ENCODE measurements around the gene S100A14.
"Not testable (repeated sequence)": the region's sequence is repeated elsewhere in the genome, so short reads cannot be mapped to it uniquely, and the experiment has no call there.

The S100A14 gene

DNA sequence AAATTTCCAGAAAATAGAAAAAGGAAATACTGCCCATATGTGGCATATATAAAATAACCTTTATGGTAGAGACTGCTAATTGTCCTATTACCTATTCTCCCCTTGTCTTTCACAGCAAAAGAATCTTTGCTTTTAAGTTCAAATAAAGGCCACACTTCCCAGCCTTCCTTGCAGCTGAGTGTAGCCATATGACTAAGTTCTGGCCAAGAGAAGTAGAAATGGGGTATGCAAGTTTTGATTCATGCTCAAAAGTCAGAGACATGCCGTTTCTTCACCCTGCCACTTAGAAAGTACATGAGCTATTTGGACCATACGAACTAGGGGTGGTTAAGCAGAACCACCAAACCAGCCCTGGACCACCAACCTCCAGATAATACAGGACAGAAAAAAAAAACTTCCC lies 32.1 kb downstream of the S100A14 start:
- DNase-seq = no peak

DNA sequence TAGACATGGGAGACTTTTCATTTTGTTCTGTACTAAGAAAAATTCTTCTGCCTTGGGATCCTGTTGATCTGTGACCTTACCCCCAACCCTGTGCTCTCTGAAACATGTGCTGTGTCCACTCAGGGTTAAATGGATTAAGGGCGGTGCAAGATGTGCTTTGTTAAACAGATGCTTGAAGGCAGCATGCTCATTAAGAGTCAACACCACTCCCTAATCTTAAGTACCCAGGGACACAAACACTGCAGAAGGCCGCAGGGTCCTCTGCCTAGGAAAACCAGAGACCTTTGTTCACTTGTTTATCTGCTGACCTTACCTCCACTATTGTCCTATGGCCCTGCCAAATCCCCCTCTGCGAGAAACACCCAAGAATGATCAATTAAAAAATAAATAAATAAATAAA lies 32.6 kb downstream of the S100A14 start:
- DNase-seq = not testable (repeated sequence)

DNA sequence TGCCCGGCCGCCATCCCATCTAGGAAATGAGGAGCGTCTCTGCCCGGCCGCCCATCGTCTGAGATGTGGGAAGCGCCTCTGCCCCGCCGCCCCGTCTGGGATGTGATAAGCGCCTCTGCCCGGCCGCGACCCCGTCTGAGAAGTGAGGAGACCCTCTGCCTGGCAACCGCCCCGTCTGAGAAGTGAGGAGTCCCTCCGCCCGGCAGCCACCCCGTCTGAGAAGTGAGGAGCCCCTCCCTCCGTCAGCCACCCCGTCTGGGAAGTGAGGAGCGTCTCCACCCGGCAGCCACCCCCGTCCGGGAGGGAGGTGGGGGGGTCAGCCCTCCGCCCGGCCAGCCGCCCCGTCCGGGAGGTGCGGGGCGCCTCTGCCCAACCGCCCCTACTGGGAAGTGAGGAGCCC lies 33.3 kb downstream of the S100A14 start:
- not testable (repeated sequence) for DNase-seq

DNA sequence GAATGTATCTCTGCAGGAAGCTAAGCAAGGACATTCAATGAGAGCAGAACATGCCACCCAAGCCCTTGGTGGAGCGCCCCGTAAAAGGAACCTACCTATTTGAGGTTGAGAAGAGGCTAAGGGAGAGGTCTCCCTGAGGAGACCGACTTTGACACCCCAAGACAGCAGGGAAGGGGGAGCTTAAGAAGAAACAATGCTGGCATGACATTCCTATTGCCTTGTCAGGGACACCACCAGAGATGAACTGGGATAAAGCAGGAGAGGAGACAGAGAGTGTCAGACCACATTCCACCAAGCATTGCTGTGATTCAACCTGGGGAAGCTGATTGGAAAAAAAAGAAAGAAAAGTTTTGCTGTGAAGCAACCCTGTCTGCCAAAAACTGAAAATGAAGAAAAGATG lies 37.2 kb downstream of the S100A14 start:
- DNase-seq = no peak

DNA sequence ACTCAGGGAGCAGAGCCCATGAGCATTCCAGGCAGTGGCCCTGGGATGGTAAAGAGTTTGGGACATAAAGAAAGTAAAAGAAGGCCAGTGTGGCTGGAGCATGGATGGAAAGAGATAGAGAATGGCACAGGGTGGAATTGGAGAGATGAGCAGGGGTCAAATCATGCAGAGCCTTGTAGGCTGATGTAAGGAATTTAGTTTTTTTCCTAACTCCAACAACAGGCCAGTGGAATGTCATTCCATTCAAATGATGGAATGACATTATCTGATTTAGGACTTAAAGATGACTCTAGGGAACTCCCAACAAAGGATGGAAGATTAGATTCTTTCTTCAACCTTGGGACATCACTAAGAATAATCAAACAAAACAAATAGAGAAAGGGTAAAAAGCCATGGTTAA lies 37.6 kb downstream of the S100A14 start:
- DNase-seq = no peak

DNA sequence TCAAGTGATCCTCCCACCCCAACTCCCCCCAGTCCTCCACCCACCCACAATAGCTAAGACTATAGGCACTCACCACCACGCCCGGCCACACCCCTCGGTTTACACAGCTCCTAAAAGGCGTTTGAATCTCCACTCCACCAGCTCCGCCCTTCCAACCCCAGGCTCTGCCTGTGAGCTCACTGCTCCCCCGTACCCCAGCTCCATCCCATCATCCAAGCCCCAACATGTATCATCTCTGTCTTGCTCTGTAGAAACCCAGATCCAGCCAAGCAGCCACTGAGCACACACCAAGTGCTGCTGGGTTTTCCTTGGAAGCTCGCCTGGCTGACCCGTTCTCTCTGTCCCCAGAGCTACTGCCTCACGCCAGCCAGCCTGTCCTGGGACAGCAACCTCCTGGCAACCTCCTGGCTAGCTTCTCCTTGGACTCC lies 38.5 kb downstream of the S100A14 start:
- DNase-seq = no peak

DNA sequence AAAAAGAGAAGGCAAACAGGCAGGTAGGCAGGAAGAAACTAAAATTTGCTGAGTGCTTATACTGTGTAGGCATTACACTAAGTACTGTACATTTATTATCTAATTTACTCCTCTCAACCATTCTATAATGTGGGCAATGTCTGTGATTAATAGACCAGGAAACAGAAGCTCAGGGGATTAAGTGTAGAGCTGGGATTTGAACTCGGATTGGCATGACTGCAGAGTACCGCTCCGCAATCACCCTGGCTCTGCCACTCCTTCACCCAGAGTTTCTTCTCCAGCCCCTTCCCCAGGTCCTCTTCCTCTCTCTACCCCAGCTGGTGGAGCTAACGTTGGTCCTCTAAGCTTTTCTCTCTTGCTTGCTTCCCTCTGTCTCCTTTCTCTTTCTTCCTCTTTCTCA lies 39.0 kb downstream of the S100A14 start:
- DNase-seq = no peak

DNA sequence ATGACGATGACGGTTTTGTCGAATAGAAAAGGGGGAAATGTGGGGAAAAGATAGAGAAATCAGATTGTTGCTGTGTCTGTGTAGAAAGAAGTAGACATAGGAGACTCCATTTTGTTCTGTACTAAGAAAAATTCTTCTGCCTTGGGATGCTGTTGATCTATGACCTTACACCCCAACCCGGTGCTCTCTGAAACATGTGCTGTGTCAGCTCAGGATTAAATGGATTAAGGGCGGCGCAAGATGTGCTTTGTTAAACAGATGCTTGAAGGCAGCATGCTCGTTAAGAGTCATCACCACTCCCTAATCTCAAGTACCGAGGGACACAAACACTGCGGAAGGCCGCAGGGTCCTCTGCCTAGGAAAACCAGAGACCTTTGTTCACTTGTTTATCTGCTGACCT lies 40.6 kb downstream of the S100A14 start:
- not testable (repeated sequence) for DNase-seq

DNA sequence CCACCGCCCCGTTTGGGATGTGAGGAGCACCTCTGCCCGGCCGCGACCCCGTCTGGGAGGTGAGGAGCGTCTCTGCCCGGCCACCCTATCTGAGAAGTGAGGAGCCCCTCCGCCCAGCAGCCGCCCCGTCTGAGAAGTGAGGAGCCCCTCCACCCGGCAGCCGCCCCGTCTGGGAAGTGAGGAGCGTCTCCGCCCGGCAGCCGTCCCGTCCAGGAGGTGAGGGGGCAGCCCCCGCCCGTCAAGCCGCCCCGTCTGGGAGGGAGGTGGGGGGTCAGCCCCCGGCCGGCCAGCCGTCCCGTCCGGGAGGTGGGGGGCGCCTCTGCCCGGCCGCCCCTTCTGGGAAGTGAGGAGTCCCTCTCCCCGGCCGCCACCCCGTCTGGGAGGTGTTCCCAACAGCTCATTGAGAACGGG lies 41.0 kb downstream of the S100A14 start:
- DNase-seq = not testable (repeated sequence)

DNA sequence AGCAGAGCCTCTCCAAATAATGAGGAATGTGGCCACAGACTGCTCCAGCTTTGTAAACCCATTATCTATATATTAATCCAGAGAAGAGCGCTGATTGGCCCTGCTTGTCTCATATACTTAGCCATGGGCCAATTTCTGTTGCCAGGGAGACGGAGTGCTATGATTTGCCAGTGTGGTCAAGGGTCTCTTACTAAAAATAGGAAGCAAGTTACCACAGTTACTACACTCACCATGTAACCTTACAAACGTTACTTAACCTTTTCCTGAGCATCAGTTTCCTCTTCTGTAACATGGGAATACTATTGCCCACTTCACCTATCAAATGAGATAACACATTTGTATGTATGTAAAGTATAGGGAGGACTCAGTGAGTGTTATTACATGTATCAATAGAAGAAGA lies 42.8 kb downstream of the S100A14 start:
- DNase-seq = no peak

DNA sequence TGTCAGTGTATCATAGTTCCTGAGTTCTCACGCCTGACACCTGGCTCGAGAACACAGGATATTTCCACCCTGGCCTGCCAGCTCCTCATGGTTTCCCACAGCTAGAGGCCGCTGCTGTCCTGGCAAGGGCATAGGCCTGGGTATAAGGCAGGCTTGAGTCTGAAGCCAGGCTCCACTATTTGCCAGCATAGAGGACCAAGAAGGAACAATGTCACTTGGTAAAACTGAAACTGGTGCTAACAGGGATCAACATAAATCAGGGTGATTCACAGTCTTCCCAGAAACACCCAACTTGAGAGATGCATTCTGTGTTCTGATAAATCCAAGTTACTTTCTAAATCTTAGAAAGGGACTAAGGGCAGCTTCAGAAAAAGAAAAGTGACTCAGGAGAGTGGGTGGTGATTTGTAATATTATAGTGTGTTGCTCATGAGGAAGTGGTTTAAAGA lies 43.5 kb downstream of the S100A14 start:
- no peak for DNase-seq

DNA sequence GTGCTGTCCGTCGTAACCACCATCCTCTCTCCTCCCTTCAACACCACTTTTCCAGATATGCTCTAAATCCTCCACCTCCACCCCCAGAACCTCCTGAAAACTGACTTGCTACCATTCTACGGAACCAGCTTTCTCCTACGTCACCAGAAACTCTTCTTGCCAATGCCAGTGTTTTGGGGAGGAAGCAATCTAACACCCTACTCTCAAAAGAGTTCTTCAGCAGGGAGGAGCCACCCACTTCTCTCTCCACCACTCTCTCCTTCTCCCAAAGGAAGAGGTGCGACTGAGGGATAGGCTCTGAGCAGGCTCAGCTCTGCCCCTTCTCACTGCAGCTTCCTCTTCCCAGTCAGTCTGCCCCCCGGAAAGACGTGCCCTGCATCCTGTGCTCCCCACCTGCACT lies 44.4 kb downstream of the S100A14 start:
- DNase-seq = no peak

DNA sequence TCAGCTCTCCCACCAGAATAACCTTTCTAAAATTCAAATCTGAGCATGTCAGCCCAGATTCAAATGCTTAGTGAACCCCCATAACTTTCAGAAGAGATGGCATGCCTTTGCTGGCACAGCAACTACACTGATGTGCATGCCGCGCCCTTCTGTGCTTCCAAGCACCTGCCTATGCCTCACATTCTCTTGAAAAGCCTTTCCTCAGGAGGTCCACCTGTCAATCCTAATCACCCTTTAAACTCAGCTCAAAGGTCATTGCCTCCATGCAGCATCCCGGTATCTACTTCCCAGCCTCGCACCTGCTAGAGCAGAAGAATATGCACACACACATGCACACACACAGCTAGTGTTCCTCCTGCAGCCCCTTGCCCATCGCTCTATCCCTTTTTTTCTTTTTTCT lies 45.3 kb downstream of the S100A14 start:
- no peak for DNase-seq

DNA sequence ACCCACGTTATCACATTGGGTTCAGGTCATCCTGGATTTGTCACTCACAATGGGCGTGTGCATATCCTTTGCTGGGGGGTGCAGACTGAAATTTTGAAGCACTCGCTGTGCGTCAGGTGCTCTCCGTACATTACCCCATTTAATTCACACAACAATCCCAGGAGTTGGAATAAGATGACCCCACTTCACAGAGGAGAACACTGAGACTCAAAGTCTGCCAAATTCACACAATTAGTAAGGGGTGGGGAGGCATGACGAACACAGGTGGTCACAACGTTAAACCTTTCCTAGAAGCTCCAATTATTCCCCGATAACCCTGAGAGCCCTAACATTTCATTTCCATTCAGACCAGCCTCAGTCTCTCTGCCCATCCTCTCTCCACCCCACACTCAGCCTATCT lies 46.7 kb downstream of the S100A14 start:
- no peak for DNase-seq

DNA sequence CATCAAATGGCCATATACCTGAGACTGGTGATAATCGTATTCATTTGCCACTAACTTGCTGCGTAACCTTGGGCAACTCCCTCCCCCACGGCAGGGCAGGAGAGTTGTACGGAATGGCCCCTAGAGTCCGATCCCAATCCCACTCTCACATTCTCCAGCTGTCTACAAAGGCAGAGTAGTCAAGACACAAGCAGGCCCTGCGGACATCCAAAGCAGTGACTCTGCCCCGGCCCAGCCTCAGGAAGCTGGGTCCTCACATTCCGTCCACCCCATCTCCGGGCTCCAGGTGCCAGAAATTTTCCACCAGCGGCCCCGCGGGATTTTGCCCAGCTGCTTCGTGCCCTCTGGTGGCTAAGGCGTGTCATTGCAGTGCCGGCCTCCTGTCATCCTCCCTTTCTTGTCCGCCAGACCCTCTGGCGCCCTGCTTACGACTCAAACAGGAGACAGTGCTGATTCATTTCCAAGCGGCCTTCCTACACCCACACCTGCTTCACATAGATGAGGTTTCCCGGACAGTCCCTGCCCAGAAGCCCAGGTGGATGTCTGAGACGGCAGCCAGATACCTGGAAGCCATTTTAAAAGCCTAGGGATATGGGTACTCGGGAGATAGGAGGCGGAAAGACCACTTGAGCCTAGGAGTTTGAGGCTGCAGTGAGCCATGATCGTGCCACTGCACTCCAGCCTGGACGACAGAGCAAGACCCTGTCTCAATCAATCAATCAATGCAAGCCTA lies 47.6 kb downstream of the S100A14 start:
- DNase-seq = peak; percentile 89

DNA sequence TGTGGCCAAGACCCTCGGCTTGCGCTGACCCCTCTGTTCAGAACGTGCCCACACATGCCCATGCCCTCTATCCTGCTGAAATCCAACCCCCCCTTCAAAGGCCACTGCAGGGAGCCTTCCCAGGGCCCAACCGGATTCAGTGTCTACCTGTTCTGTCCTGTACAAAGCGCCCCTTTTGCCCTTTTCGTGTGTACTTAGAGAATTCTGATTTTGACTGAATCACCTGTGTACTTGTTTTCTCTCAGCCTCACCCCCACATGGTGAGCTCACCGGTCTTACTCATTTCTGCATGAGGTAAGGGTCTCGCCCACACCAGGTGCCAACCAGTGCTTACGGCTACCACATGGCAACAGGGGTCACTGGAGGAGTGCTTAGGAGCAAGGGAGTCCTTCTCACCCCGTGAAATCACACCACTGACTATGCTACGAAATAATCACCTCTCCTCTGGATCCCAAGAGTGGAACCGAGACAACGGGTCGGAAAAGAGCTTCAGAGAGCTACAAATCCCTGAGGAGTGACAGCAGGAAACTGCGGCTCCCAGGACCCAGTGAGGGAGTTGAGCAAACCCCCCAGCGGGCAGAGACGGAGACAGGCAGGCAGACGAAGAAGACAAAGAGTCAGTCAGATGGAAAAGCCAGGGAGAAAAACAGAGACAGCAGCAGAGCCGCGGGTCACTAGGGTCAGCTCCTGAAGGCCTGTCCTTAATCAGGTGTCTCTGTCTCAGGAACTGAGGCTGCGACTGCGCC lies 48.3 kb downstream of the S100A14 start:
- DNase-seq = no peak

DNA sequence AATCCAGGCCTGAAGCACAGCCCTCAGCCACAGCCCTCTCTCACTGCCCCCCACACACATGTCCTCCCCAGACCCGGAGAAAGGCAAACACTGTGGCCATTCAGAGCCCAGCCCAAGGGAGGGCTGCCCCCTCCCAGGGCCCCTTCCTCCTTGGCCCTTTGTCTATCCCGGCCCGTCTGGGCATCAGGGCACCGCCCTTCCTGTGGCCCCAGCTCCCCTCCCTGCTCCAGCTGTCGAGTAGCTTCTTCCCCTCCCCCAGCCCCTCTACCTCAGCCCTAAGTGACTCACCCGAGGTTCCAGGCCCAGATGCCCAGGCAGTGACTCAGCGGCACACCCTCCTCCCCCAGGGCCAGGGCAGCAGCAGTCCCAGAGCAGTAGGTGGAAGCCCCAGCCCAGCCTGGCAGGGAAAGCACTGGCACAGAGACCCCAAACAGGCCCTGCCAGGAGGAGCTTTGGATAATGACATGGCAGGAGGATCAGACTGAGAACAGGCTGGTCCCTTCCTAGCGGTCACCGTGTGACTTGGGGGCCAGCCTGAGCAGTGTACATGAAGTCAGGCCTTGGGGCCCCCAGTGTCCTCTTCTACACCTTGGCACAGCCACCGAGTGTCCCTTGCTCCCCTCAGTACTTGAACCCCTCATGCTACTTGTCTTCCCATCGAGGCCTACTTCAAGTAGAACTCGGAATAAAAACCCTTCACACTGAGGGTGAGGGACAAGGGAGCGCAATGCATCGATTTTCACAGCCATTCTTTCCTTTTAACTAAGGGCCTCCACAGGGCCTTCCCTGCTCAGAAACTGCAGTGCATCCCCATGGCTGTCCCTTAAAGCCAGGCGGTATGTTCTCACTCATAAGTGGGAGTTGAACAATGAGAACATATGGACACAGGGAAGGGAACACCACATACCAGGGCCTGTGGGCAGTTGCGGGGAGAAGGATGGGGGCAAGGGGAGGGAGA lies 49.4 kb downstream of the S100A14 start:
- no peak for DNase-seq

DNA sequence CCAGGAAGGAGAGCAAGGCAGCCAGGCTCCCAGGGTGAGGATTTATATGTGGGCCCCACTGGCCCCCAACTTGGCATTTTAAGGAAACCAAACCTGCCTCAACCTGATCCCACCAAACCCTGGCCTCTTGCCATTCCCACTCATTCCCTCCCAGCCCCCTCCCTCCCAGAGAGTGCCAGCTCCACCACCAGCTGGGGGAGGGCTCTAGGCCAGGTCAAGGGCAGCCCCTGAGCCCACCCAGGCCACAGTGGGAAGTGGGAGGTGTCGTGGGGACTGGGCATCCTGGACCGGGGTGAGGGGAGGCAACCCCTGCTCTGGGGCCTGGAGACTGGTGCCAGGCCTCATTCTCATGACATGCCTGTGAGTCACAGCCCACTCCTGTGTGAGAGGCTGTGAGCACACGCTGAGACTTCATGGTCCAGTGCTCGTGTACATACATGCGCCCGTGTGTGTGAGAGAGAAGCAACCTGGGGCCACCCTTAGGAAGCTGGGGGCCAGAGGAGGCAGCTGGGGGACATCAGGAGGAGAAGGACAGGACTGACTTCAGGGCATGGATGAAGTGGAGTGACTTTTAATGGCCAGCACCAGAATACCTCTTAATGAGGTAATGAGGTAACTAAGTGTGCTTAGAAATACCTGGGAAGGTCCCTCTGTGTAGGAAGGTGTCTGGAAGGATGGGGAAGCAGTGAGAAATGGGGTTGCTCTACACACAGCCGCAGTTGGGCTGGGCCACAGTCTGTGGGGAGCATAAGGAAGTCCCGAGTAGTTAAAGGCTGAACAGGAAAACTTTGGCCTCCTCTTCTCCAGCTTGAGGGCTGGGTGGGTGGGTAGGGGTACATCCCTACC lies 50.4 kb downstream of the S100A14 start, which contains the start of gene S100A2:
Gene S100A2 (minus strand): TSS at position 316 of the 846 bp plus-strand sequence. CDS start 1,967 bp downstream, outside the sequence.
- DNase-seq = no peak
